Astrocyte (in vitro differentiated cells and primary cell): ENCODE results near the gene RGL2.

Source experiments
- CTCF ChIP-seq: IDR thresholded peaks from 2 replicates; pipeline ENCODE4 v1.5.1; 2011; ENCODE audit warnings: low read depth, mild to moderate bottlenecking, inconsistent platforms, low read length, moderate library complexity; ENCODE audit not compliant: insufficient read depth
- EZH2 ChIP-seq: IDR thresholded peaks from 2 replicates; pipeline ENCODE4 v1.6.1; 2012; ENCODE audit warnings: mild to moderate bottlenecking, low read length, inconsistent platforms; ENCODE audit not compliant: insufficient read depth

GRCh38 chr6:33288141-33288920 is 10.4 kb downstream of the RGL2 start:
- TF ChIP-seq CTCF (no peak), EZH2 (no peak)
